Measurements from ENCODE around the gene ACOX3. TPM values are rescaled to one million over a fixed set of nuclear protein-coding genes. Genes with fewer than 3 reads are reported as not detected.
"Not testable (repeated sequence)": the region's sequence is repeated elsewhere in the genome, so short reads cannot be mapped to it uniquely, and the experiment has no call there.

Gene ACOX3
- total and polyA plus RNA-seq, 2 donors = 17.4 to 36.6 TPM

GRCh38 chr4:8434251-8435073, 6.1 kb downstream of the ACOX3 start:
- Histone ChIP-seq H3K4me3 (ENCODE audit: low read depth, low read length) (no peak overlapping the region), H3K36me3 (ENCODE audit: insufficient read depth) (no peaks in the 10 kb centered on the region), H3K27ac (ENCODE audit: low read depth) (no peak overlapping the region), H3K4me1 (ENCODE audit: insufficient read depth) (peaks cover 2% of the 10 kb centered on the region)
- 79% methylated on average over 21 of the region's 21 CpGs for WGBS
- no peak for DNase-seq (ENCODE audit: extremely low spot score)

DNA sequence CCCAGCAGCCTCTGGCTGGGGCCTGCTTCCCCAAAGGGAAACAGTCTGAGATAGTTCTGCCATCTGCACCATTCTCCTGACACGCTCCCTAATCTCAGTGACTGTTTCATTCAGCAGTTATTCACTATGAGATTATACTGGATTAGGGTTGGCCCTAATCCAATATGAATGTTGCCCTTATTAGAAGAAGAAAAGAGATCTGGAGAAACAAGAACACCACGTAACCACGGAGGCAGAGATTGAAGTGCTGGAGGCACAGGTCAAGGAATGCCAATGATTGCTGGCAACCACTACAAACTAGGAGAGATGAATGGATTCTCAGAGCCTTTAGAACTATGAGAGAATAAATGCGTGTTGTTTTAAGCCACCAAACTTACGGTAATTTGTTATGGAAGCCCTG, 7.4 kb downstream of the ACOX3 start:
- H3K36me3 ChIP-seq (ENCODE audit: insufficient read depth) = no peaks in the 10 kb centered on the region
- H3K27ac ChIP-seq (ENCODE audit: low read depth) = no peak overlapping the region
- WGBS = 51% methylated on average over 5 of the region's 5 CpGs
- peaks cover 4% of the 10 kb centered on the region for H3K4me1 ChIP-seq (ENCODE audit: insufficient read depth)
- no peak for DNase-seq (ENCODE audit: extremely low spot score)
- H3K4me3 ChIP-seq (ENCODE audit: low read depth, low read length) = no peak overlapping the region

GRCh38 chr4:8431553-8431952, 9.0 kb downstream of the ACOX3 start:
- H3K4me3 ChIP-seq (ENCODE audit: low read depth, low read length) = no peak overlapping the region
- no peak for DNase-seq (ENCODE audit: extremely low spot score)
- 88% methylated on average over 5 of the region's 5 CpGs for WGBS
- no peak overlapping the region for H3K27ac ChIP-seq (ENCODE audit: low read depth)
- H3K4me1 ChIP-seq (ENCODE audit: insufficient read depth) = peaks cover 2% of the 10 kb centered on the region
- H3K36me3 ChIP-seq (ENCODE audit: insufficient read depth) = no peaks in the 10 kb centered on the region

GRCh38 chr4:8428288-8429097, 12.0 kb downstream of the ACOX3 start:
- DNase-seq (ENCODE audit: extremely low spot score) = no peak
- Histone ChIP-seq H3K4me1 (ENCODE audit: insufficient read depth) (peaks cover 2% of the 10 kb centered on the region), H3K36me3 (ENCODE audit: insufficient read depth) (no peaks in the 10 kb centered on the region), H3K4me3 (ENCODE audit: low read depth, low read length) (peak overlapping the region; percentile 86), H3K27ac (ENCODE audit: low read depth) (peak overlapping the region; percentile 66)
- 2% methylated on average over 56 of the region's 56 CpGs for WGBS

DNA sequence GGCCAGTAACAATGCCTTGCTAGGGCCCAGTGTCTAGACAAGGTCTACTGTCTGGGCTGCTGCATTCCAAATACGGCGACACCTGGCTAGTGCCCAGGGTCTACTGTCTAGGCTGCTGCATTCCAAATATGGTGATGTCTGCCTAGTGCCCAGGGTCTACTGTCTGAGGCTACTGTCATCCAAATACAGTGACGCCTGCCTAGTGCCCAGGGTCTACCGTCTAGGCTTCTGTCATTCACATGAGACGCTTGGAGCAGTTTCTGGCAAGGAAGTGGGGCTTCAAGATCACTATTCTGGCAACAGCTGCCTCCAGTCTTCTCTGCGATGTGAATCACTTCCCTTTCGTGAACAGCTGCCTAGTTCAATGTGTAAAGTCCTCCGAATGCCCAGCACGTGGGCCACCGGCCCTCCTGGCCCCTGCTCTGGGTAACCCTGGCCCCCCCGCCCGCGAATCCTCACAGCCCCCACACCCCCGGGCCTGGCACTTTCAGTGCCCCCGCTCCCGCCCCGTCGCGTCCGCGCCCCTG, 12.7 kb downstream of the ACOX3 start:
- Histone ChIP-seq H3K36me3 (ENCODE audit: insufficient read depth) (no peaks in the 10 kb centered on the region), H3K27ac (ENCODE audit: low read depth) (peak overlapping the region; percentile 66), H3K4me1 (ENCODE audit: insufficient read depth) (peaks cover 2% of the 10 kb centered on the region), H3K4me3 (ENCODE audit: low read depth, low read length) (peak overlapping the region; percentile 86)
- 1% methylated on average over 21 of the region's 21 CpGs for WGBS
- no peak for DNase-seq (ENCODE audit: extremely low spot score)

- no peak for DNase-seq (ENCODE audit: extremely low spot score)
- Histone ChIP-seq H3K27ac (ENCODE audit: low read depth) (no peak overlapping the region), H3K4me3 (ENCODE audit: low read depth, low read length) (peak overlapping the region; percentile 86), H3K4me1 (ENCODE audit: insufficient read depth) (peaks cover 2% of the 10 kb centered on the region), H3K36me3 (ENCODE audit: insufficient read depth) (no peaks in the 10 kb centered on the region)
- 76% methylated on average over 17 of the region's 17 CpGs for WGBS
Measured at GRCh38 chr4:8427262-8427661, 13.3 kb downstream of the ACOX3 start.

DNA sequence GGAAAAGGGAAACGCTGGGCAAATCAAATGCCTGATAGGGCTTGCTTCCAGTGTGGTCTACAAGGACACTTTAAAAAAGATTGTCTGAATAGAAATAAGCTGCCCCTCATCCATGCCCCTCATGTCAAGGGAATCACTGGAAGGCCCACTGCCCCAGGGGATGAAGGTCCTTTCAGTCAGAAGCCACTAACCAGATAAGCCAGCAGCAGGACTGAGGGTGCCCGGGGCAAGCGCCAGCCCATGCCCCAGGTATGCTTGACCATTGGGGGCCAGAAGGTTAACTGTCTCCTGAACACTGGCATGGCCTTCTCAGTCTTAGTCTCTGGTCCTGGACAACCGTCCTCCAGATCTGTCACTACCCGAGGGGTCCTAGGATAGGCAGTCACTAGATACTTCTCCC, 17.7 kb downstream of the ACOX3 start:
- DNase-seq (ENCODE audit: extremely low spot score) = no peak
- no peaks in the 10 kb centered on the region for H3K4me1 ChIP-seq (ENCODE audit: insufficient read depth)
- 88% methylated on average over 5 of the region's 5 CpGs for WGBS
- no peak overlapping the region for H3K4me3 ChIP-seq (ENCODE audit: low read depth, low read length)
- H3K27ac ChIP-seq (ENCODE audit: low read depth) = no peak overlapping the region
- H3K36me3 ChIP-seq (ENCODE audit: insufficient read depth) = no peaks in the 10 kb centered on the region

DNA sequence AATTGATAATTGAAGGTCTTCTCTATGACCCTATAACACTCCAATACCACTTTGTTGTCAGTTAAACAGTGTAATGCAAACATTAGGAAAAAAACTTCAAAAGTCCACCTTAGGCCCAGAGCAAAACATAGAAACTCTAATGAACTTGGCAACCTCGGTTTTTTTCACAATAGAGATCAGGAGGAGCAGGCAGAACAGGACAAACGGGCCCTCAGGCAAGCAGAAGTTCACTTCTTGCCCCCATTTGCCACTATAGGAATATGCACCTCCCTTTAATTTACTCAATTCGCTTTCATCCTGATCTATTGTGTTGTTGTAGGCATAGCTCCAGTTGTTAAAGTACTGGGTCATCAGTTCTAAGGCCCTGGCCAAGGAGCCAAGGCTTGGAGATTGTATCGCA, 18.2 kb downstream of the ACOX3 start:
- DNase-seq (ENCODE audit: extremely low spot score) = no peak

DNA sequence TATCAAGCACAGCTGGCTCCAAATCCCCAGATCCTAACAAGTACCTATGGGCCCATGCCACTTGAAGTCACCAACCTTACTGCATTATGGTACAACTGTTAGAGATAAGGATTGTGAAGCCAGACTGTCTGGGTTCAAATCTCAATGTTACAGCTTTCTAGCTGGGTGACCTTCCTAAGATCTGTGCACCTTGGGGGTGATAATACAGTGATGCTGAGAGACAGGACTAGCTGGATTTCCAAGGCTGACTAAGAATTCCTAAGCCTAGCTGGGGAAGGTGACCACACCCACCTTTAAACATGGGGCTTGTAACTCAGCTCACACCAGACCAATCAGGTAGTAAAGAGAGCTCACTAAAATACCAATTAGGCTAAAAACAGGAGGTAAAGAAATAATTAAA, 20.4 kb downstream of the ACOX3 start:
- H3K4me1 ChIP-seq (ENCODE audit: insufficient read depth); H3K27ac ChIP-seq (ENCODE audit: low read depth); DNase-seq (ENCODE audit: extremely low spot score); H3K36me3 ChIP-seq (ENCODE audit: insufficient read depth); H3K4me3 ChIP-seq (ENCODE audit: low read depth, low read length): not testable (repeated sequence)

More for the DNA sequence above, 18.2 kb downstream of the ACOX3 start:
- H3K27ac ChIP-seq (ENCODE audit: low read depth) = no peak overlapping the region
- no peaks in the 10 kb centered on the region for H3K36me3 ChIP-seq (ENCODE audit: insufficient read depth)
- 78% methylated on average over 4 of the region's 4 CpGs for WGBS
- H3K4me1 ChIP-seq (ENCODE audit: insufficient read depth) = no peaks in the 10 kb centered on the region
- H3K4me3 ChIP-seq (ENCODE audit: low read depth, low read length) = no peak overlapping the region

- H3K4me3 ChIP-seq (ENCODE audit: low read depth, low read length) = no peak overlapping the region
- H3K27ac ChIP-seq (ENCODE audit: low read depth) = no peak overlapping the region
- WGBS = 79% methylated on average over 12 of the region's 12 CpGs
- no peak for DNase-seq (ENCODE audit: extremely low spot score)
- H3K4me1 ChIP-seq (ENCODE audit: insufficient read depth) = no peaks in the 10 kb centered on the region
- H3K36me3 ChIP-seq (ENCODE audit: insufficient read depth) = peaks cover 2% of the 10 kb centered on the region
Measured at GRCh38 chr4:8419222-8420041, 21.1 kb downstream of the ACOX3 start.

- no peak overlapping the region for H3K27ac ChIP-seq (ENCODE audit: low read depth)
- peaks cover 2% of the 10 kb centered on the region for H3K36me3 ChIP-seq (ENCODE audit: insufficient read depth)
- 85% methylated on average over 11 of the region's 11 CpGs for WGBS
- H3K4me3 ChIP-seq (ENCODE audit: low read depth, low read length) = no peak overlapping the region
- no peak for DNase-seq (ENCODE audit: extremely low spot score)
- no peaks in the 10 kb centered on the region for H3K4me1 ChIP-seq (ENCODE audit: insufficient read depth)
Measured at GRCh38 chr4:8417071-8417614, 23.4 kb downstream of the ACOX3 start.

DNA sequence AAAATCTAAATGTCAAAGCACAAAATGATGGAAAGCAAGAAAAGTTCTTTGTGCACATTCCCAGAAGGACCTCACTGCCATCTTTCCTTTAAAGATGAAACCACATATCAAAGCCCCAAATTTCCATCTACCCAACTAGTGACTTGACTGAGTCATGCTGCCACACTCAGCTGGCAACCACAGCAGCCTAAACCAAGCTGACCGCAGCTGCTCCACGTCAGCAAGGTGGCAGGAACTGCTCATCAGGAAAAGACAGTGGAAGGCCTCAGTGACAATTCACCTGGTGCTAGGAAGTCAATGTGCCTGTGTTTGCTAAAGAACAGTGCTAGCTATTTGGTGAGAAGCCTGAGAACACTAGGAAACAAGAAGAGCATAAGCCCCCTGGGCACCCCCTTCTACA, 26.1 kb downstream of the ACOX3 start:
- no peak for DNase-seq (ENCODE audit: extremely low spot score)
- H3K27ac ChIP-seq (ENCODE audit: low read depth) = no peak overlapping the region
- no peak overlapping the region for H3K4me3 ChIP-seq (ENCODE audit: low read depth, low read length)
- 81% methylated on average over 2 of the region's 2 CpGs for WGBS
- peaks cover 2% of the 10 kb centered on the region for H3K36me3 ChIP-seq (ENCODE audit: insufficient read depth)
- H3K4me1 ChIP-seq (ENCODE audit: insufficient read depth) = no peaks in the 10 kb centered on the region

- no peak overlapping the region for H3K27ac ChIP-seq (ENCODE audit: low read depth)
- H3K36me3 ChIP-seq (ENCODE audit: insufficient read depth) = peaks cover 2% of the 10 kb centered on the region
- H3K4me1 ChIP-seq (ENCODE audit: insufficient read depth) = no peaks in the 10 kb centered on the region
- no peak for DNase-seq (ENCODE audit: extremely low spot score)
- H3K4me3 ChIP-seq (ENCODE audit: low read depth, low read length) = no peak overlapping the region
- 93% methylated on average over 5 of the region's 5 CpGs for WGBS
Measured at GRCh38 chr4:8412288-8412687, 28.2 kb downstream of the ACOX3 start.

Data from urinary bladder (tissue), 4 donors.